ENCODE results near the gene KMT2B.

DNA sequence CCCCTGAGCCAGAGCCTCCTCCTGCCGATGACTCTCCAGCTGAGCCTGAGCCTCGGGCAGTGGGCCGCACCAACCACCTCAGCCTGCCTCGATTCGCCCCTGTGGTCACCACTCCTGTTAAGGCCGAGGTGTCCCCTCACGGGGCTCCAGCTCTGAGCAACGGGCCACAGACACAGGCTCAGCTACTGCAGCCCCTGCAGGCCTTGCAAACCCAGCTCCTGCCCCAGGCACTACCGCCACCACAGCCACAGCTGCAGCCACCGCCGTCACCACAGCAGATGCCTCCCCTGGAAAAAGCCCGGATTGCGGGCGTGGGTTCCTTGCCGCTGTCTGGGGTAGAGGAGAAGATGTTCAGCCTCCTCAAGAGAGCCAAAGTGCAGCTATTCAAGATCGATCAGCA, 3.6 kb downstream of the KMT2B start:
- TF ChIP-seq, protein P1, sequence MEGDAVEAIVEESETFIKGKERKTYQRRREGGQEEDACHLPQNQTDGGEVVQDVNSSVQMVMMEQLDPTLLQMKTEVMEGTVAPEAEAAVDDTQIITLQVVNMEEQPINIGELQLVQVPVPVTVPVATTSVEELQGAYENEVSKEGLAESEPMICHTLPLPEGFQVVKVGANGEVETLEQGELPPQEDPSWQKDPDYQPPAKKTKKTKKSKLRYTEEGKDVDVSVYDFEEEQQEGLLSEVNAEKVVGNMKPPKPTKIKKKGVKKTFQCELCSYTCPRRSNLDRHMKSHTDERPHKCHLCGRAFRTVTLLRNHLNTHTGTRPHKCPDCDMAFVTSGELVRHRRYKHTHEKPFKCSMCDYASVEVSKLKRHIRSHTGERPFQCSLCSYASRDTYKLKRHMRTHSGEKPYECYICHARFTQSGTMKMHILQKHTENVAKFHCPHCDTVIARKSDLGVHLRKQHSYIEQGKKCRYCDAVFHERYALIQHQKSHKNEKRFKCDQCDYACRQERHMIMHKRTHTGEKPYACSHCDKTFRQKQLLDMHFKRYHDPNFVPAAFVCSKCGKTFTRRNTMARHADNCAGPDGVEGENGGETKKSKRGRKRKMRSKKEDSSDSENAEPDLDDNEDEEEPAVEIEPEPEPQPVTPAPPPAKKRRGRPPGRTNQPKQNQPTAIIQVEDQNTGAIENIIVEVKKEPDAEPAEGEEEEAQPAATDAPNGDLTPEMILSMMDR (IDR thresholded peaks at IDR 0.05; ENCODE audit: low read length): no peak
- no peak for TF ChIP-seq EZH2 (optimal IDR thresholded peaks at IDR 0.05; ENCODE audit: low read depth, low read length)
